ENCODE results near the gene LGI4.

- TF ChIP-seq CTCF (IDR thresholded peaks at IDR 0.05; ENCODE audit: low read length): no peak
- no peak for TF ChIP-seq EZH2 (optimal IDR thresholded peaks at IDR 0.05; ENCODE audit: low read depth, low read length)
These were observed 30.5 kb downstream of the LGI4 start for GRCh38 chr19:35104361-35104760.
